Measurements from ENCODE around the gene POU6F2.

DNA sequence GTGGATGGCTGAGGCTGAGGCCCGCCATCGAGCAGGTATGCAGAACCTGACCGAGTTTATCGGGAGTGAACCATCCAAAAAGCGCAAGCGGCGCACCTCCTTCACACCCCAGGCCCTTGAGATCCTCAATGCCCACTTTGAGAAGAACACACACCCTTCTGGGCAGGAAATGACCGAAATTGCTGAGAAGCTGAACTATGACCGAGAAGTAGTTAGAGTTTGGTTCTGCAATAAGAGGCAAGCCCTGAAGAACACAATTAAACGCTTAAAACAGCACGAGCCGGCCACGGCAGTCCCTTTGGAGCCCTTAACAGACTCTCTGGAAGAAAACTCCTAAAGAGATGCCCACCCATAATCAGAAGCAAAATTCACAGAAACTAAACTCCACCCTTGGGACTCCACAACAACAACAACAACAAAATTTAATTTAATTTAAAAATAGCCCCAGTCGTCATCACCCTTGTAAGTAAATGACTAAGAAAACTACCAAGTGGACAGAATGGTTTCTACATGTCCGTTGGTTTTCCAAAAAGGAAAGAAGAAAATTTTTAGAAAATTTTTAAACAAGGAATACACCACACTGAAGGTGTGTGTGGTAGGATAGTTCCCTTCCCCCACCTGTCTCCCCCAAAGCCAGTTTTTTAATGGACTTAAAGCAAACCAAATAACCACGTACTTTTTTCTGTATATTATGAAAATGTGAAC is 486.8 kb downstream of the POU6F2 start:
- TF ChIP-seq TEAD4 (IDR thresholded peaks at IDR 0.05) (no peak), RAD21 (IDR thresholded peaks at IDR 0.05; ENCODE audit: low read depth) (no peak), EP300 (IDR thresholded peaks at IDR 0.05; ENCODE audit: borderline replicate concordance) (no peak), CREB1 (IDR thresholded peaks at IDR 0.05; ENCODE audit: low read depth) (no peak), EGR1 (IDR thresholded peaks at IDR 0.05) (no peak), YY1 (IDR thresholded peaks at IDR 0.05; ENCODE audit: low read depth) (no peak), TCF12 (IDR thresholded peaks at IDR 0.05; ENCODE audit: low read depth) (no peak)
- TF ChIP-seq, protein P1, sequence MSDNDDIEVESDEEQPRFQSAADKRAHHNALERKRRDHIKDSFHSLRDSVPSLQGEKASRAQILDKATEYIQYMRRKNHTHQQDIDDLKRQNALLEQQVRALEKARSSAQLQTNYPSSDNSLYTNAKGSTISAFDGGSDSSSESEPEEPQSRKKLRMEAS (IDR thresholded peaks at IDR 0.05) = no peak
- TF ChIP-seq, protein P2, sequence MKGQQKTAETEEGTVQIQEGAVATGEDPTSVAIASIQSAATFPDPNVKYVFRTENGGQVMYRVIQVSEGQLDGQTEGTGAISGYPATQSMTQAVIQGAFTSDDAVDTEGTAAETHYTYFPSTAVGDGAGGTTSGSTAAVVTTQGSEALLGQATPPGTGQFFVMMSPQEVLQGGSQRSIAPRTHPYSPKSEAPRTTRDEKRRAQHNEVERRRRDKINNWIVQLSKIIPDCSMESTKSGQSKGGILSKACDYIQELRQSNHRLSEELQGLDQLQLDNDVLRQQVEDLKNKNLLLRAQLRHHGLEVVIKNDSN (IDR thresholded peaks at IDR 0.05) = no peak
- TF ChIP-seq, protein P3, sequence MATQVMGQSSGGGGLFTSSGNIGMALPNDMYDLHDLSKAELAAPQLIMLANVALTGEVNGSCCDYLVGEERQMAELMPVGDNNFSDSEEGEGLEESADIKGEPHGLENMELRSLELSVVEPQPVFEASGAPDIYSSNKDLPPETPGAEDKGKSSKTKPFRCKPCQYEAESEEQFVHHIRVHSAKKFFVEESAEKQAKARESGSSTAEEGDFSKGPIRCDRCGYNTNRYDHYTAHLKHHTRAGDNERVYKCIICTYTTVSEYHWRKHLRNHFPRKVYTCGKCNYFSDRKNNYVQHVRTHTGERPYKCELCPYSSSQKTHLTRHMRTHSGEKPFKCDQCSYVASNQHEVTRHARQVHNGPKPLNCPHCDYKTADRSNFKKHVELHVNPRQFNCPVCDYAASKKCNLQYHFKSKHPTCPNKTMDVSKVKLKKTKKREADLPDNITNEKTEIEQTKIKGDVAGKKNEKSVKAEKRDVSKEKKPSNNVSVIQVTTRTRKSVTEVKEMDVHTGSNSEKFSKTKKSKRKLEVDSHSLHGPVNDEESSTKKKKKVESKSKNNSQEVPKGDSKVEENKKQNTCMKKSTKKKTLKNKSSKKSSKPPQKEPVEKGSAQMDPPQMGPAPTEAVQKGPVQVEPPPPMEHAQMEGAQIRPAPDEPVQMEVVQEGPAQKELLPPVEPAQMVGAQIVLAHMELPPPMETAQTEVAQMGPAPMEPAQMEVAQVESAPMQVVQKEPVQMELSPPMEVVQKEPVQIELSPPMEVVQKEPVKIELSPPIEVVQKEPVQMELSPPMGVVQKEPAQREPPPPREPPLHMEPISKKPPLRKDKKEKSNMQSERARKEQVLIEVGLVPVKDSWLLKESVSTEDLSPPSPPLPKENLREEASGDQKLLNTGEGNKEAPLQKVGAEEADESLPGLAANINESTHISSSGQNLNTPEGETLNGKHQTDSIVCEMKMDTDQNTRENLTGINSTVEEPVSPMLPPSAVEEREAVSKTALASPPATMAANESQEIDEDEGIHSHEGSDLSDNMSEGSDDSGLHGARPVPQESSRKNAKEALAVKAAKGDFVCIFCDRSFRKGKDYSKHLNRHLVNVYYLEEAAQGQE (IDR thresholded peaks at IDR 0.05; ENCODE audit: low read depth) = no peak
